ENCODE measurements around the gene HECTD2. TPM values are rescaled to one million over a fixed set of nuclear protein-coding genes. Genes with fewer than 3 reads are reported as not detected.

HECTD2 gene
- total RNA-seq, 1 experiment from 2014 or later: 20.9 TPM

DNA sequence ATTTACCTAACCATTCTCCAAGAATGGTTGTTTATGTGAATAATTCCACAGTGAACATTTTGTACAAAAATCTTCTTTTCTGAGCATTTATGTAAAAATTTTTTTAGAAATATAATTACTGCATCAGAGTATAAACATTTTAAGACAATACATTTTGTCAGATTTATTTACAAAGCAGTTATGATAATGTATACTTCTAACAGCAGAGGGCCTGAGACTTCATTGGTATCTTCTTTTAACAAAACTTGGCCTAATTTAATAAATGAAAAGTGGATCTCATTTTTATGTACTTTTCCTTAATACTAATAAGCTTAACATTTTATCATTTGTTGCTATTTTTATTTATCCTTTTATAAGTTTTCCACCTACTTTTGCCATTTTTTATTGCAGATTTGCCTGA is 69.4 kb downstream of the HECTD2 start:
- ChIA-PET POLR2A (ENCODE audit: low non-redundant PET) (no interaction called here), CTCF (no interaction called here)
- BruUV-seq (replicated peaks): no TSS peak
- Histone ChIP-seq H3K9me3 (ENCODE audit: low read depth, low read length, poor library complexity, severe bottlenecking) (no peaks in the 10 kb centered on the region), H3K4me3 (ENCODE audit: low read depth, low read length, poor library complexity, severe bottlenecking) (no peak overlapping the region), H3K27ac (ENCODE audit: low read depth, low read length, poor library complexity, severe bottlenecking) (no peak overlapping the region), H3K36me3 (ENCODE audit: insufficient read depth, low read length, poor library complexity, severe bottlenecking) (no peaks in the 10 kb centered on the region), H3K27me3 (replicated peaks; ENCODE audit: insufficient read depth, low read depth, low read length, poor library complexity) (no peaks in the 10 kb centered on the region), H3K4me1 (ENCODE audit: insufficient read depth, low read length, poor library complexity, severe bottlenecking) (no peaks in the 10 kb centered on the region)
- no peak for DNase-seq (ENCODE audit: low spot score)
- TF ChIP-seq, protein P1, sequence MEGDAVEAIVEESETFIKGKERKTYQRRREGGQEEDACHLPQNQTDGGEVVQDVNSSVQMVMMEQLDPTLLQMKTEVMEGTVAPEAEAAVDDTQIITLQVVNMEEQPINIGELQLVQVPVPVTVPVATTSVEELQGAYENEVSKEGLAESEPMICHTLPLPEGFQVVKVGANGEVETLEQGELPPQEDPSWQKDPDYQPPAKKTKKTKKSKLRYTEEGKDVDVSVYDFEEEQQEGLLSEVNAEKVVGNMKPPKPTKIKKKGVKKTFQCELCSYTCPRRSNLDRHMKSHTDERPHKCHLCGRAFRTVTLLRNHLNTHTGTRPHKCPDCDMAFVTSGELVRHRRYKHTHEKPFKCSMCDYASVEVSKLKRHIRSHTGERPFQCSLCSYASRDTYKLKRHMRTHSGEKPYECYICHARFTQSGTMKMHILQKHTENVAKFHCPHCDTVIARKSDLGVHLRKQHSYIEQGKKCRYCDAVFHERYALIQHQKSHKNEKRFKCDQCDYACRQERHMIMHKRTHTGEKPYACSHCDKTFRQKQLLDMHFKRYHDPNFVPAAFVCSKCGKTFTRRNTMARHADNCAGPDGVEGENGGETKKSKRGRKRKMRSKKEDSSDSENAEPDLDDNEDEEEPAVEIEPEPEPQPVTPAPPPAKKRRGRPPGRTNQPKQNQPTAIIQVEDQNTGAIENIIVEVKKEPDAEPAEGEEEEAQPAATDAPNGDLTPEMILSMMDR (conservative IDR thresholded peaks at IDR 0.05; ENCODE audit: low read depth, low read length): no peak
- no peak for TF ChIP-seq EZH2 (IDR thresholded peaks at IDR 0.05; ENCODE audit: borderline replicate concordance, low read depth, low read length, poor library complexity, severe bottlenecking)
- intact Hi-C loops (cut with micrococcal nuclease; ENCODE audit: unreplicated experiment): loop anchor here (10.0 kb wide), 1 partner anchor 185 kb away; no protein-coding TSS in a partner anchor

DNA sequence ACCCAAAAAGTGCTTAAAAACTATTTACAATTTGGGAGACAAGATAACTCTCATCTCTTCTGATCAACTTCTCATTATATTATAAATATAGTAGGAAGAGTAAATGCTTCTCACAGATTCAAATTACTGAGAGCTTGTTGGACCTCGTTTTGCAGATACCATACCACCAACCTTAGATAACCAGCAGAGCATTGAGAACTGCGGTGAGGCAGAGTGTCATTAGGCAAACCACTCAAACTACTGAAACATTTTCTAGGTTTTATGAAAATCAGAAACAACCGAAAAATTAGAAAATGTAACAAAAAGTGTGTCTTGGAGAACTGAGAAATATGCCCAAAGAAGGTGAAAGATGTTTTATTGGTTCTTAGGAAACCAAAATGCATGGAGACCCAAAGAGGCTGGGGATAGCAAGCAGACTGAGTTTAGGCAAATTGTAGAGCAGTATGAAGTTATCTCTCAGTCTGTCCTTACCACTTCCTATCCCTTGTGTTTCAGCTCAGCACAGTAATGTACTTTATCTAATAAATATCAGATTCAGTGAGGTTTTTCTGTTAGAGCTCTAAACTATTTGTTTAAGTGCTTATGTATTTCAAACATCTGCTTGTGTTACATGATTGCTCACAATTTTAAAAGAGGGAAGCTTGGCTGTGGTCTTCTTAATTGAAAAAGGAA is 77.9 kb downstream of the HECTD2 start:
- DNase-seq (ENCODE audit: low spot score): no peak
- H3K27ac ChIP-seq (ENCODE audit: low read depth, low read length, poor library complexity, severe bottlenecking): no peak overlapping the region
- no TSS peak for BruUV-seq (replicated peaks)
- no peak for TF ChIP-seq EZH2 (IDR thresholded peaks at IDR 0.05; ENCODE audit: borderline replicate concordance, low read depth, low read length, poor library complexity, severe bottlenecking)
- TF ChIP-seq, protein P1 (conservative IDR thresholded peaks at IDR 0.05; ENCODE audit: low read depth, low read length): no peak
- no peaks in the 10 kb centered on the region for H3K4me1 ChIP-seq (ENCODE audit: insufficient read depth, low read length, poor library complexity, severe bottlenecking)
- no peak overlapping the region for H3K4me3 ChIP-seq (ENCODE audit: low read depth, low read length, poor library complexity, severe bottlenecking)
- ChIA-PET POLR2A (ENCODE audit: low non-redundant PET) (no interaction called here), CTCF (no interaction called here)
- H3K9me3 ChIP-seq (ENCODE audit: low read depth, low read length, poor library complexity, severe bottlenecking): no peaks in the 10 kb centered on the region
- intact Hi-C loops (cut with micrococcal nuclease; ENCODE audit: unreplicated experiment): no loop called here
- no peaks in the 10 kb centered on the region for H3K27me3 ChIP-seq (replicated peaks; ENCODE audit: insufficient read depth, low read depth, low read length, poor library complexity)
- H3K36me3 ChIP-seq (ENCODE audit: insufficient read depth, low read length, poor library complexity, severe bottlenecking): no peaks in the 10 kb centered on the region

DNA sequence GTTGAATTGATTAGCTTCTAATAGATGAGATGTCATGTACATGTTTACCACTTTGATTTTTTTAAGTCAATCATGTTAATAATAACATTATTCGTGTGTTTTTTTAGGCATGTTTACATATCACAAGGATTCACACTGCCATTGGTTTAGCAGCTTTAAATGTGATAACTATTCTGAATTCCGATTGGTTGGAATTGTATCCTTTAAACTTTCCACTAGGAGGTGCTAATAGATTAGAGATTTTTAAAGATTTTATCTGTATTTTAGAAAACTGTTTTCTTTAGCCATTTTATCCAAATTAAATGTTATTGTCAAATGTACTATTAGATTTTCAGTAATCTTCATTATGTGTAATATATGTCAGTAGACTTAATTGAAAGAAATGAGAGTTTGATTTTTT is 83.2 kb downstream of the HECTD2 start:
- Histone ChIP-seq H3K4me1 (ENCODE audit: insufficient read depth, low read length, poor library complexity, severe bottlenecking) (peaks cover 8% of the 10 kb centered on the region), H3K9me3 (ENCODE audit: low read depth, low read length, poor library complexity, severe bottlenecking) (no peaks in the 10 kb centered on the region), H3K27me3 (replicated peaks; ENCODE audit: insufficient read depth, low read depth, low read length, poor library complexity) (no peaks in the 10 kb centered on the region), H3K36me3 (ENCODE audit: insufficient read depth, low read length, poor library complexity, severe bottlenecking) (no peaks in the 10 kb centered on the region), H3K4me3 (ENCODE audit: low read depth, low read length, poor library complexity, severe bottlenecking) (no peak overlapping the region), H3K27ac (ENCODE audit: low read depth, low read length, poor library complexity, severe bottlenecking) (no peak overlapping the region)
- BruUV-seq (replicated peaks): no TSS peak
- DNase-seq (ENCODE audit: low spot score): peak; percentile 62
- ChIA-PET CTCF (interaction anchor here (0.6 to 1.2 kb wide), 6 partner anchors 59 to 195 kb away, joined by 3 to 14 read pairs (median 5); partner anchors contain the start of gene PPP1R3C), POLR2A (ENCODE audit: low non-redundant PET) (interaction anchor here (0.7 kb wide), 1 partner anchor 139 kb away, joined by 3 read pairs; no protein-coding TSS in a partner anchor)
- intact Hi-C loops (cut with micrococcal nuclease; ENCODE audit: unreplicated experiment): loop anchor here (1.0 kb wide), 1 partner anchor 142 kb away; no protein-coding TSS in a partner anchor
- TF ChIP-seq, protein P1 (conservative IDR thresholded peaks at IDR 0.05; ENCODE audit: low read depth, low read length): peak; percentile 61
- no peak for TF ChIP-seq EZH2 (IDR thresholded peaks at IDR 0.05; ENCODE audit: borderline replicate concordance, low read depth, low read length, poor library complexity, severe bottlenecking)

All from A673 (cell line).